ENCODE data around the gene FOXP4.

The FOXP4 gene

DNA sequence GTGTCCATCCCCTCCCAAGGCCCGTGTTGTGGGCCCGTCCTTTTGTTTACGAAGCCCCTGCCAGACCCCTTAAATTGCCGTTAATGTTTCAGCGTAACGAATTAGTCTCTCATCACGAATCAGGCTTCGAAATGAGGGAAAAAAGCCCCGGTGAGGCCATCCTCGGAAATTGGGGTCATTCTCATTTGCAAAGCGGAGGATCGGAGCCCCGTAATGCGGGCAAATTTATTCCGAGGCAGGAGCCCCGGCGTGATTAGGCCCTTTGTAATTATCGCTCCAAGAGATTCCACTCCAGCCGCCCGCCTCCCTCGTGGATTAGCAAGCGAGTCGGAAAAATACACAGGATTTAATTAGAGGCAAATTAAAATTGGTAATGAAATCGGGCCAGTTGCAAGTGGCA lies 47.2 kb downstream of the FOXP4 start:
- DNase-seq = no peak
- TF ChIP-seq POLR2A (IDR thresholded peaks at IDR 0.05; ENCODE audit: low read length) (no peak), GATA1 (IDR thresholded peaks at IDR 0.05; ENCODE audit: low read depth, low read length) (no peak)

DNA sequence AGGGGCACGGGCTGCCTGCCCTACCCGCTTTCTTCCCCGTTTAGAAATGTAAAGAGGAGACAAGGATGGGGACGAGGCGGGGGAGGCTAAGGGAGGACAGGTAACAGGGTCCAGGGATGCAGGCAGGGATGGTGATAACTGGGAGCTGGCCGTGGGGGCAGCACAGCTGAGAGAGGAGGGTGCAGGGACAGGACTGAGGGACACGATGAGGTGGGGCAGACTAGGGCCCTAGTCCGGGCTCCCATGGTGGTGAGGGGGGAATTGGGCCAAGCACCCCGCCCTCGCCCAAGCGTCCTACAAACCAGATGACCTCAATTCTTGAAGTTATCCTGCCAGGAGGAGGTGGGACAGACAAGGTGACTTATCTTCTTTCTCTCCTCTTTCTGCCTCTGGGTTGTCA lies 47.7 kb downstream of the FOXP4 start:
- DNase-seq = no peak
- TF ChIP-seq GATA1 (IDR thresholded peaks at IDR 0.05; ENCODE audit: low read depth, low read length) = no peak

- DNase-seq = no peak
- no peak for TF ChIP-seq GATA1 (IDR thresholded peaks at IDR 0.05; ENCODE audit: low read depth, low read length)
- no peak for TF ChIP-seq POLR2A (IDR thresholded peaks at IDR 0.05; ENCODE audit: low read length)
These were observed 48.1 kb downstream of the FOXP4 start for GRCh38 chr6:41594326-41594725.

GRCh38 chr6:41594766-41595165 lies 48.6 kb downstream of the FOXP4 start:
- no peak for DNase-seq
- TF ChIP-seq GATA1 (IDR thresholded peaks at IDR 0.05; ENCODE audit: low read depth, low read length) (no peak), POLR2A (IDR thresholded peaks at IDR 0.05; ENCODE audit: low read length) (no peak)

DNA sequence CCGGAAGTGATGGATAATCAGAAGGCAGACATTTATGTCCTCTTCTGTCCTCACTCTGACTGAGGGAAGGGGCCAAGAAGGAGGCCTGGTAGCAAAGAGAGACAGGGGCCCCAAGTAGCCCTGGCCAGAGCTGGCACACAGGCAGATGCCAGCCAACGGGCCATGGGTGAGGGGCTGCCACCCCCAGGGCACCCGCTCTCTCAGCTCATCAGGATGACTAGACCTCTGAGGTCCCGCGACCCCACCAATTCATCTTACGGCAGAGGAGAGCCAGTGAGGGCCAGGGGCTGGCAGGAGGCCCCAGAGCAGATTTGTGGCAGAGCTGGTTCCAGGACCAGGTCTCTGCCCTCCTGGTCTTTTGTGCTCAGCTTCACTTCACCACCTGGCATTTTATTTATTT lies 49.0 kb downstream of the FOXP4 start:
- DNase-seq = no peak
- TF ChIP-seq GATA1 (IDR thresholded peaks at IDR 0.05; ENCODE audit: low read depth, low read length) (no peak), POLR2A (IDR thresholded peaks at IDR 0.05; ENCODE audit: low read length) (no peak)

- TF ChIP-seq POLR2A (IDR thresholded peaks at IDR 0.05; ENCODE audit: low read length) = no peak
- TF ChIP-seq GATA1 (IDR thresholded peaks at IDR 0.05; ENCODE audit: low read depth, low read length) = no peak
- DNase-seq = no peak
These were observed 50.0 kb downstream of the FOXP4 start for GRCh38 chr6:41596096-41596685.

DNA sequence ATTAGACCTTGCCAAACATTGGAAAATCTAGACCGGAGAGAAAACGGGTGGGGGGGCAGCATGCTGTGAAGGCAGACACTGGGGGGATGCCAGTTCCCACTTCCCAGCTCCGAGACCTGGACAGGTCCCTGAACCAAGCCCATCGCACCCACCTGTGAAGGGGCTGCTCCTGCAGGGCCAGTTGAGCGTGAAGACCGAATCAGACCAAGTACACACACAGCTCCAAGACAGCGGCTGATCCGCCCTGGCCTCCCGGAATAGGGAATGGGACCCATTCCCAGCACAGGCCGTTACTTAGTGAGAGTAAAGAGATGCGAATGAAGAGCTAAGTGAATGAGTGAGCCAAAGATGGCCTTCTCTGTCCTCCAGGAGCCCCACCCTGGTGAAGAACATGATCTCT lies 50.6 kb downstream of the FOXP4 start:
- TF ChIP-seq POLR2A (IDR thresholded peaks at IDR 0.05; ENCODE audit: low read length) = no peak
- no peak for TF ChIP-seq GATA1 (IDR thresholded peaks at IDR 0.05; ENCODE audit: low read depth, low read length)
- DNase-seq = no peak

GRCh38 chr6:41597246-41598000 lies 51.2 kb downstream of the FOXP4 start:
- TF ChIP-seq GATA1 (IDR thresholded peaks at IDR 0.05; ENCODE audit: low read depth, low read length) = no peak
- TF ChIP-seq POLR2A (IDR thresholded peaks at IDR 0.05; ENCODE audit: low read length) = no peak
- no peak for DNase-seq

DNA sequence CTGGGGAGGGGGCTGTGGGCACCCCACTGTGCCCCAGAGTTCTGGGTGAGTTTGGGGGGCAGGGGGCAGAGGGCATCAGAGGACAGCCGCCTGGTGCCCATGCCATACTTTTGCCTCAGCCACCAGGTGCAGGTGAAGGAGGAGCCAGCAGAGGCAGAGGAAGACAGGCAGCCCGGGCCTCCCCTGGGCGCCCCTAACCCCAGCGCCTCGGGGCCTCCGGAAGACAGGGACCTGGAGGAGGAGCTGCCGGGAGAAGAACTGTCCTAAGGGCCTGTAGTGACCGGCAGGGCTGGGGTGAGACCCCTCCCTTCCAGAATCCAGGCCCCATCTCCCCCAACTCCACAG lies 52.5 kb downstream of the FOXP4 start:
- TF ChIP-seq GATA1 (IDR thresholded peaks at IDR 0.05; ENCODE audit: low read depth, low read length) = no peak
- no peak for TF ChIP-seq POLR2A (IDR thresholded peaks at IDR 0.05; ENCODE audit: low read length)
- no peak for DNase-seq

DNA sequence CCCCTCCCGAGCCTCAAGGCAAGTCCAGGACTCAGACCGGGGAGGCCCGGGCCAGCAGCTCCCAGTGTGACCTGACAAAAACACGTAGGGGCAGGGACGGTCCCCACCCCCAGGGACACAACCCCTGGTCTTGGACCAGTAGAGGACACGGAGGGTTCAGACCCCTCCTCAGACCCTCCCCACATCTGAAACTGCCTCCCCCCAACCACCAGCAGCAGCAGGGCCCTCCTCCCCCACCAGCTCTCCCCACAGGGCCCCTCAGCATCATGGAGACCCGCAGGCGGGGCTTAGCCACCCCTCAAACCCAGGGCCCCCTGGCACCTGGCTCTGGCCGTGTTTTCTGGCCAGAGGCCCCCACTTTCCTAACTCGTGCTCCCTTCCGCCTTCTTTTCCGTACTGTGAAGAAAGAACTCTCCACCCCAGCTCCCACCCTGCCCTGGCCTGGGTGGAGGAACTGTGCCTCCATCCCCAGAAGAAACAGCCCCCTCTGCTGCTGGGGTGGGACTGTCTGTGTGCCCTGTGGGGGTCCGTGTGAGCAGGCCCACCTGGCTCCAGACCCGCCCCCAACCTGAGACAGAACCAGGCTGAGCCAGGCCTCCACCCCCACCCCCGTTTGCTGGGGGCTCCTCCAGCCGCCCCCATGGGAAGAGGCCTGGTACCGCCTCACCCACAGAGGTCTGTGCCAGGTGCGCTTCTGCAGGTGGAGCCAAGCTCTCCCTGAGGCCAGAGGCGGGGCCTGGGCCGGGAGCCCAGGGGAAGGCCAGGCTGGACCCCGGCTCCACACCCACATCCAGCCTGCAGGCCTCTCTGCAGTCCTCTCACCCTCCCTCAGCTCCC lies 53.1 kb downstream of the FOXP4 start:
- DNase-seq = no peak
- TF ChIP-seq POLR2A (IDR thresholded peaks at IDR 0.05; ENCODE audit: low read length) (no peak), GATA1 (IDR thresholded peaks at IDR 0.05; ENCODE audit: low read depth, low read length) (no peak)

DNA sequence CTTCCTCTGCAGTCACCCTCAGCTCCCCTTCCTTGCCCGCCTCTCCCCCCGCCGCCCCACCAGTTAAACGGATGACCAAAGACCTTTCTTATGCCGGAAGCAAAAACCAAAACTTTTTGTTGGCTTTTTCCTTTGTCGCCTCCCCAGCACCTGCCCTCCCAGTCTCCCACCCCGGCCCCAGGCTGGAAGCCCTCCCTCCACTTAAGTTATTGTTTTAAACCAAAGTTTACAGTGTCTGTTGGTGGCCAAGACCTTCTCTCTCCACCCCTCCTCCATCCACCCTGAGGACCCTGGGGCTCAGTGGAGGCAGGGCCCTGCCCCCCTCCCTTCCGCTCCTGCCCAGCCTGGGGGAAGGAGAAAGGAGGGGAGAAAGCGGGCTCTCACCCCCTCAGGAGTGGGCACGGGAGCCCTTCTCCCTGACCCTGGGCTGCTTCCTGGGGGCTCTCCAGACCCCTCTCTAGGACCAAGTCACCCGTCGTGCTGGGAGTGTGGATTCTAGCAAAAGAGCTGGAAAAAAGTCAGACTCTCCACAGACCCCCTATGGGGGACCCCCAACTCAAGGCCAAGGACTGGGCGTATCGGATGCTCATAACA lies 53.8 kb downstream of the FOXP4 start:
- no peak for DNase-seq
- TF ChIP-seq GATA1 (IDR thresholded peaks at IDR 0.05; ENCODE audit: low read depth, low read length) = no peak
- no peak for TF ChIP-seq POLR2A (IDR thresholded peaks at IDR 0.05; ENCODE audit: low read length)

DNA sequence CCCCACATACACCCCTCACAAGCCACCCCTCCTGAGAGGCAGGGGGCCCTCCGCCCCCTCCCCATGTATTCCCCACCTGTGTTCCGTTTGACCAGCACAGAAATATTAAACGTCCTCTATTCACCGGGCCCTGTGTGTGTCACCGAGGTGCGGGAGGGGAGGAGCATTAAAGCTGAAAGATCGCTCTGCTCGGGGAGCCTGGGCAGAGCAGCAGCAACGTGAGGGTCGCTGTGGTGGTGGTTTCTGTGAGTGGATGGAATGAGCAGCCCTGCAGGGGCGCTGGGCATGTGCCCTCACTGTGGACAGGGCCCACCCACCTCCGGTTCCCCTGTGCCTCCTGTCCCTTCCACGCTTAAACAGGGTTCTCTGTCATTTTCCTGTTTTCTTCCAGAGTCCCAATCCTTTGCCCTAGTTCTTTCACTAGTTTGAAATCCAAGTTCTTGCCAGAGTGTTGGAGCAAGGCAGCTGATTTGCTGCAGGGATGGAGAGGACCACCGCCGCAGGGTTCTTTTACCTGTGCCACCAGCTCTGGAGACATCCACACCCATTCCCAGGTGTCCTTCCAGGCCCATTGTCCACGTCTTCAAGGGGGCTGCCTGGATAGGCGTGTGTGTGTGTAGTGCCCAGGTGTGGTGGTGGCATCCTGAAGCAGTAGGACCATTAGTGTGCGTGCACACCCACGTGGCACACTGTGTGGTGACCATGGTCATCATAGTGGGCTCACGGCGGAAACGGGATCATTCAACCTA lies 54.5 kb downstream of the FOXP4 start:
- no peak for DNase-seq
- TF ChIP-seq GATA1 (IDR thresholded peaks at IDR 0.05; ENCODE audit: low read depth, low read length) (no peak), POLR2A (IDR thresholded peaks at IDR 0.05; ENCODE audit: low read length) (no peak)

GRCh38 chr6:41601248-41601549 lies 55.0 kb downstream of the FOXP4 start:
- TF ChIP-seq GATA1 (IDR thresholded peaks at IDR 0.05; ENCODE audit: low read depth, low read length) (no peak), POLR2A (IDR thresholded peaks at IDR 0.05; ENCODE audit: low read length) (no peak)
- DNase-seq = no peak

GRCh38 chr6:41602422-41602743 lies 56.2 kb downstream of the FOXP4 start:
- DNase-seq = no peak
- TF ChIP-seq GATA1 (IDR thresholded peaks at IDR 0.05; ENCODE audit: low read depth, low read length) (no peak), POLR2A (IDR thresholded peaks at IDR 0.05; ENCODE audit: low read length) (no peak)
